ENCODE measurements around the gene HILPDA.

DNA sequence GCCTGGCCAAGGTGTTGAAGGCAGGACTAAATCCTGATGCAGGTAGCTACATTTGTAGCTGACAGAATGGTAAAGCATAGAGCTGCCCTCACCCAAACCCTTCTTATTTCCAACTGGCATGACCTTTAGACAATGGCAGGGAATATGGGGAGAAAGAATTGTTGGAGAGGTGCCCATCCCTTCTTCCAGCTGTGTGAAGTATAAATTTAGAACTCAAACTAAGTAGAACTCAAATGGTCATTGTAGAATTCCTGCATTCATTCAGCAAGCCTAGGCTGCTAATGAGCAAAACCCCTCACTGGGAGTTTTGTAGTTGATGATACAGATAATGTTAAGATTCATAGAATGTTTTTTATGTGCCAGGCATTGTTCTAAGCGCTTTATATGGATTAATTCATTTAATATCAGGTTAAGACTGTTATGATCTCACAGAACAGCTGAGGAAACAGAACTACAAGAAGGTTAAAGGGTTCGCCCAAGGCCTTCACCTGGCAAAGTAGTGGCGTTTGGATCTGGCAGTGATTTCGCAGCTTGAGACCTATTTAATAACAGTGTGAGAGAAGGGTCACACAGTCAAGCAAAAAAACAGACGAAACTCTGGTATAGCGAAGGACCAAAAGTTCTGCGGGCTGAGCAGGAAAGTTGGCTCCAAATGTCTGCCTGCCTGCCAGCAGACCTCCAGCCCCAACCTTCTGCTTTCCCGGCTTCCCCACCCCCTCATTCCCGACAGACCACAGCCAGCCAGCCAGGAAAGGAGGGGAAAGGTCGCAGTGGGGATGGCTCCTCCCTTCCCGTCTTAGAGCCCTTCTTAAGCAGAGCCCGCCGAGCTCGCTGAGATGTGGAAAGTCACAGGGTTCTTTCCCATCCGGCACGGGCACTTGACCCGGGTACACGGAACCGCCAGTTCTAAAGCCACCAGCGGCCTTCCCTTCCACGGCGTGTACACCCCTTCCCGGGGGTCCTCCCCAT lies 1.6 kb upstream of the HILPDA start:
- TF ChIP-seq, protein P1, sequence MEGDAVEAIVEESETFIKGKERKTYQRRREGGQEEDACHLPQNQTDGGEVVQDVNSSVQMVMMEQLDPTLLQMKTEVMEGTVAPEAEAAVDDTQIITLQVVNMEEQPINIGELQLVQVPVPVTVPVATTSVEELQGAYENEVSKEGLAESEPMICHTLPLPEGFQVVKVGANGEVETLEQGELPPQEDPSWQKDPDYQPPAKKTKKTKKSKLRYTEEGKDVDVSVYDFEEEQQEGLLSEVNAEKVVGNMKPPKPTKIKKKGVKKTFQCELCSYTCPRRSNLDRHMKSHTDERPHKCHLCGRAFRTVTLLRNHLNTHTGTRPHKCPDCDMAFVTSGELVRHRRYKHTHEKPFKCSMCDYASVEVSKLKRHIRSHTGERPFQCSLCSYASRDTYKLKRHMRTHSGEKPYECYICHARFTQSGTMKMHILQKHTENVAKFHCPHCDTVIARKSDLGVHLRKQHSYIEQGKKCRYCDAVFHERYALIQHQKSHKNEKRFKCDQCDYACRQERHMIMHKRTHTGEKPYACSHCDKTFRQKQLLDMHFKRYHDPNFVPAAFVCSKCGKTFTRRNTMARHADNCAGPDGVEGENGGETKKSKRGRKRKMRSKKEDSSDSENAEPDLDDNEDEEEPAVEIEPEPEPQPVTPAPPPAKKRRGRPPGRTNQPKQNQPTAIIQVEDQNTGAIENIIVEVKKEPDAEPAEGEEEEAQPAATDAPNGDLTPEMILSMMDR (IDR thresholded peaks at IDR 0.05) = no peak
- TF ChIP-seq POLR2A (IDR thresholded peaks at IDR 0.05) = no peak
